Vagina (tissue), 2 donors: ENCODE measurements around the gene HDAC11.

Experiments
- POLR2AphosphoS5 ChIP-seq, 2 donors: sonication (generic); formaldehyde crosslinking; IDR thresholded peaks; one replicate each; pipeline ENCODE4 v1.9.0; 2017; ENCODE audit warnings: antibody characterized with exemption in 2 of 2, mild to moderate bottlenecking in 2 of 2, low read depth in 1 of 2; ENCODE audit not compliant: insufficient read depth in 1 of 2
- TF ChIP-seq, protein P1 (sequence below), 3 experiments: fragments of 450-650 bp in 2 of 3; fragments of 200-600 bp in 1 of 3; sonication (generic) in 1 of 3; IDR thresholded peaks; one replicate each; pipeline ENCODE4 v1.5.1; 2017 to 2019; ENCODE audit warnings: antibody characterized with exemption in 3 of 3, mild to moderate bottlenecking in 2 of 3, moderate library complexity in 2 of 3

DNA sequence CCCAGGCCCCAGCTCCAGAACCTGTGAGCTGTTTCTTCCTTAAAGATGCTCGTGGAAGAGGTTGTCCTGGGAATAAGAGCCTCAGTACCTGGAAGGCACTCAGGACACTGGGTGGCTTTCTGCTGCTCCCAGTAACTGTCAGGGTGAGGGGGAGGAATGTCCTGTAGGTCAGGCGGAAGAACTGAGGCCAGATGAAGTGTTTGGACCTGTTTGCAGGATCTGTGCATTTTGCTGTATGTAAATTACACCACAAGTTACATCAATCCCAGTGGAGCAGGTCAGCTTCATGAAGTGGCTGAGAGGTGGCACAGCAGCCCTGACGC, 27.1 kb downstream of the HDAC11 start:
- TF ChIP-seq POLR2AphosphoS5 (IDR thresholded peaks at IDR 0.05; ENCODE audit: insufficient read depth in 1 of 2, low read depth in 1 of 2): no peak
- TF ChIP-seq, protein P1, sequence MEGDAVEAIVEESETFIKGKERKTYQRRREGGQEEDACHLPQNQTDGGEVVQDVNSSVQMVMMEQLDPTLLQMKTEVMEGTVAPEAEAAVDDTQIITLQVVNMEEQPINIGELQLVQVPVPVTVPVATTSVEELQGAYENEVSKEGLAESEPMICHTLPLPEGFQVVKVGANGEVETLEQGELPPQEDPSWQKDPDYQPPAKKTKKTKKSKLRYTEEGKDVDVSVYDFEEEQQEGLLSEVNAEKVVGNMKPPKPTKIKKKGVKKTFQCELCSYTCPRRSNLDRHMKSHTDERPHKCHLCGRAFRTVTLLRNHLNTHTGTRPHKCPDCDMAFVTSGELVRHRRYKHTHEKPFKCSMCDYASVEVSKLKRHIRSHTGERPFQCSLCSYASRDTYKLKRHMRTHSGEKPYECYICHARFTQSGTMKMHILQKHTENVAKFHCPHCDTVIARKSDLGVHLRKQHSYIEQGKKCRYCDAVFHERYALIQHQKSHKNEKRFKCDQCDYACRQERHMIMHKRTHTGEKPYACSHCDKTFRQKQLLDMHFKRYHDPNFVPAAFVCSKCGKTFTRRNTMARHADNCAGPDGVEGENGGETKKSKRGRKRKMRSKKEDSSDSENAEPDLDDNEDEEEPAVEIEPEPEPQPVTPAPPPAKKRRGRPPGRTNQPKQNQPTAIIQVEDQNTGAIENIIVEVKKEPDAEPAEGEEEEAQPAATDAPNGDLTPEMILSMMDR (IDR thresholded peaks at IDR 0.05): no peak
